Neural cell (in vitro differentiated cells): ENCODE data around the gene CDK11B.
"Not testable (repeated sequence)": the region's sequence is repeated elsewhere in the genome, so short reads cannot be mapped to it uniquely, and the experiment has no call there.

Experiments
- CTCF ChIP-seq: fragments of 450-650 bp; IDR thresholded peaks from 2 replicates; pipeline ENCODE4 v1.5.1; 2014; ENCODE audit warnings: antibody characterized with exemption, mild to moderate bottlenecking, moderate library complexity; ENCODE audit not compliant: poor library complexity, severe bottlenecking
- EP300 ChIP-seq: fragments of 450-650 bp; conservative IDR thresholded peaks from 2 replicates; pipeline ENCODE4 v1.6.1; 2014; ENCODE audit warnings: antibody characterized with exemption, mild to moderate bottlenecking, moderate library complexity; ENCODE audit not compliant: poor library complexity, severe bottlenecking
- EZH2 ChIP-seq: fragments of 200-600, 300-800 bp; shearing (Covaris generic), sonication (generic); IDR thresholded peaks from 2 replicates; pipeline ENCODE4 v1.6.1; 2014; ENCODE audit warnings: antibody characterized with exemption, low read length, borderline replicate concordance, mild to moderate bottlenecking; ENCODE audit not compliant: insufficient read depth, poor library complexity, severe bottlenecking
- POLR2AphosphoS5 ChIP-seq: IDR thresholded peaks from 2 replicates; pipeline ENCODE4 v1.6.1; 2012
- RAD21 ChIP-seq: fragments of 450-650 bp; conservative IDR thresholded peaks from 2 replicates; pipeline ENCODE4 v1.6.1; 2014; ENCODE audit warnings: antibody characterized with exemption, mild to moderate bottlenecking, moderate library complexity
- REST ChIP-seq: IDR thresholded peaks from 2 replicates; pipeline ENCODE4 v1.6.1; 2012; ENCODE audit warnings: borderline replicate concordance
- TAF1 ChIP-seq: IDR thresholded peaks from 2 replicates; pipeline ENCODE4 v1.6.1; 2012; ENCODE audit warnings: low read depth

GRCh38 chr1:1637479-1637875 lies 21.3 kb downstream of the CDK11B start:
- not testable (repeated sequence) for TF ChIP-seq CTCF, REST, POLR2AphosphoS5, EZH2, TAF1, RAD21, EP300
